KG1 (cell line): ENCODE data around the gene EDEM3.
"Not testable (repeated sequence)": the region's sequence is repeated elsewhere in the genome, so short reads cannot be mapped to it uniquely, and the experiment has no call there.

ENCODE experiments used
- DNase-seq: peaks from one replicate; lab custom pipeline; 2025; lab: John Stamatoyannopoulos, UW

EDEM3 gene

GRCh38 chr1:184740344-184740743 lies 14.3 kb downstream of the EDEM3 start:
- no peak for DNase-seq

GRCh38 chr1:184739796-184740195 lies 14.9 kb downstream of the EDEM3 start:
- no peak for DNase-seq

DNA sequence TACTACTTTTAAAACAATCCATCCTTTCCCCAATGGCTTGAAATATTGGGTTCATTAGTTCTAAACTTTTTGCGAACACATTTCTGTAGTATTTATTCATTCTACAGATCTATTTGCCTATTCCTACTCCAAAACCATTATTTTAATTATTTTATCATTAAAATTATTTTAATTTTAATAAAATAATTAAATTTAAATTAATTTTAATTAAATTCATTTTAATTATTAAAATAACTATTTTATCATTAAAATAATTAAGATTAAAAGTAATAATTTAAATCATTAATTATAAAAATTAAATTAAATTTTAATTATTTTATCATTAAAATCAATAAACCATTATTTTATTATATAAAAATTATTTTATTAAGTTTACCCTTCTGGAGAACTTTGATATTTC lies 15.6 kb downstream of the EDEM3 start:
- no peak for DNase-seq

DNA sequence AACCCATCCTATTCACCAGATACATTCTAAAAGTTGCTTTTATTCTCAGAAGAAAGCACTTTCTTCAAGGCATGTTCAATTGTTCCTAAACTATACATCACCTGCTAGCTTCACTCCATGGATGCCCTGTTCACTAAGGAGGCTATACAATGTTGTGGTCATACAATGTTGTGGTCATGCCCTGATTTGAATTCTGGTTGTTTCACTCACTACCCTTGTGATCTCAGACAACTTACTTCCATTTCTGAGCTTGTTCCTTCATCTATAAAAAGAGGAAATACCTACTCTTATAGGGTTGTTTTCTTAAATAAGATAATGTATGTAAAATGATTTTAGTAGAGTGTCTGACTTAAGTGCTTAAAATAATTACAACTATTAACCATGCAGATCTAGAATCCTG lies 19.7 kb downstream of the EDEM3 start:
- no peak for DNase-seq

- no peak for DNase-seq
Measured at GRCh38 chr1:184724843-184725242, 29.8 kb downstream of the EDEM3 start.

DNA sequence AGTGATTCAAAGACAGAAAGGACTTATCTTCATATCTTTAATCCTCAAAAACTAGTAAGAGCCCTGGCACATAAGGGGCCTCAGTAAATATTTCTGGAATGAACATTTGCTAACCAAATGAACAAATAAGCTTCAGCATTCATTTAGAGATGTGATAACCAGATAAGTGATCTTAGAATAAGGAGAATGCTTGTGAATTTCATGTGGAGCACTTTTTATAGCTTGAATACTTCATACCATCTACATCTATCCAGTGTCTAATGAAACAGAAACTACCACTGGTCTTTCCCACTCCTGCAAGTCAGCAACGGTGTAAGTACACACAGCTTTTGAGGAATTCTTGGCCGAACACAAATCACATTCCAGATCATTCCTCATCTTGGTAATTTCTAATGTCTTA lies 38.5 kb downstream of the EDEM3 start:
- no peak for DNase-seq

DNA sequence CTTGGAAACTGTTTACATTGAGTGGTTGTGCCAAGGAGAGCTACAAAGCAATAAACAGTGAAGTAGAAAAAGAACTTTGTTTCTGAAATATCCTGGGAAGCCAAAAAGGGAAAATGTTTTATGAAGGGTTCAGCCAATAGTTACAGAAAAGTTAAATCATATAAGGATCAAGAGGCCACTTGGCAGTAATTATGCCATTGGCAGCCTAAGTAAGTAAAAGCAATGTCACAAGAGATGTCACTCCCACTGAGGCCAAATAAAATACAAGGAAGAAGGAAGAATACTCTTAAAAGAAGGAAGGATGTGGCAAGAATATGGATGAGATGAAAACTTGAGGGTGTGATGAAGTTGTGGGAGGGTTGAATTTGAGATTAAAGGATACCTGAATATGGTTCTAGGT lies 45.2 kb downstream of the EDEM3 start:
- DNase-seq = no peak

GRCh38 chr1:184708084-184708676 lies 46.5 kb downstream of the EDEM3 start:
- DNase-seq = no peak

DNA sequence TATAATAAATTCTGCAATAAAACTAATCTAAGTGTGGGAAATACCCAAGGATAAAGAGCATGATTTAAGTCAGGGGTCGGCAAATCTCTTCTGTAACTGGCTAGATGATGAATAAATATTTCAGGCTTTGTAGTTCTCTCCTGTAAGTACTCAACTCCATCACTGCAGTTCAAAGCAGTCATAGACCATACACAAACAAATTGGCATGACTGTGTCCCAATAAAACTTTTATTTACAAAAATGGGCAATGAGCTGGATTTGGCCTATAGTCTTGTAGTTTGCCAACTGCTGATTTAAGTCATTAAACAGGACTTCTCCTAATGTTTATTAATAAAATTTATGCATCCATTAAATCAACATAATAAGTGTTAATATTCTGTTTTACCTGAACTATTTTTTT lies 49.4 kb downstream of the EDEM3 start:
- no peak for DNase-seq

- no peak for DNase-seq
Measured at GRCh38 chr1:184701816-184702215, 52.8 kb downstream of the EDEM3 start.

DNA sequence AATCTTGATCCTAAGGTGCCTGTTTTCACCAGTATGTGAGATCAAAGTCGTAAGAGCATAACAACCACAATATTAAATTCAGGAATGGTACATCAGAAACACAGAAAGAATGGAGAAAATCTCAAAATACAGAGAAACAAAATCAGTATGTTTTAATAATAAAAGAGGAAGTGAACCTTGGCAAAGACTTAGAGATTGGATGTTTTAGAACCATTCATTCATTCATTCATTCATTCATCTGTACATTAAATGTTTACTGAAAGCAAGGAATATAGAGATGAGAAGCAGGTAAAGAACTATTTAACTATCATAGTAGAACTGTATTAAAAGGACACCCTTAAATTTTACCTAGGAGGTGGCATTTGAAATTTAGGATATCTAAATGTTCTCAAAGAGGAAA lies 55.7 kb downstream of the EDEM3 start:
- no peak for DNase-seq

GRCh38 chr1:184698016-184698415 lies 56.6 kb downstream of the EDEM3 start:
- no peak for DNase-seq

DNA sequence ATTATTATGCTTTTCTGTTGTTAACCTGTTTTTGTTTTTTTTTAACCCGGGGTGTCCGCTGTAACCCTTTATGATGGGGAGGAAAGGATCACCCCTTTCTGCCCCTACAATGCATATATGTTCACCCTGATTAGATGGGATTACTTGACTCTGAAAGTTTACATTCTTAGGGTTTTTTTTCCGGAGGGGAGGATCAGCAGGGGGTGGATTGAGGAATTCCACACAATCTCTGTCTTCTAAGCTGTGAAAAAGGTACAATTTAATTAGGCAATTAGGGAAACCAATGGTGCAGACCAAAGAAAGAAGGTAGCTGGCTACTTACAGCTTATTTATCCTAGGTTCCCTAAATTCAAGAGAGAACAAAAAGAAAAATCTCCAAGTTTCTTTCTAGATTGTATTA lies 58.3 kb downstream of the EDEM3 start:
- no peak for DNase-seq

DNA sequence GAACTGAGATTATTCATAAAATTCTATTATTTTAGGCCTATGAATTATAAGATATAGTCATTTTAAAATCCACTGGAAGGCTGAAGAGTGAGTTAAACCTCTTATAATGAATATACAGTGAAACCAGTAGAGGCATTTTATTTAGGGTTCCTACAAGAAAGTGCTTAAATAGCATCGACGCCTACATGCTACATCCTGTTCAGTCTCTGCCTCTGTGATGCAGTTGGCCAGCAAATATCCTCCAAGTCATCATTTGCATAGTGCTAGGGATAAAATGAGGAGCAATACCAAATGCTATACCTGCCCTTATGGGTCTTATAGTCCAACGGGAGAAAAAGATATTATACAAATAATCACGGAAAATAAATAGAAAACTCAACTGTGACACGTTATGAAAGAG lies 59.6 kb downstream of the EDEM3 start:
- DNase-seq = no peak

DNA sequence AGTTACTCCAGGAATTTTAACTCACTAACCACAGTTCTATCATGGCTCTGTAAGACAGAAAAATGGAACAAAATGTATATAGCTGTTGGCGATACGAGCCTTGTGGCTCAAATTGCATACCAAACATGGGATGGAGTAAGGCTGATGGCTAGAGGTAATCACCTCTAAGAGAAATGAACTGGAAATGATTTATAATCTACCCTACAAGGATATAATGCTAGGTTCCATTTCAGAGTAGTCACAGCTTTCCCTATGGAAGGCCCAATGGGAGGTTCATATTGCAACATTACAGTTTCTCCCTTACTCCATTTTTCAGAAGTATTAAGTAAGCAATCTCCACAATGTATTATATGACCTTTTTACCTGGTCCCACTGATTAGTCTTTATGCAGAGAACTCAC lies 61.6 kb downstream of the EDEM3 start:
- DNase-seq = no peak

DNA sequence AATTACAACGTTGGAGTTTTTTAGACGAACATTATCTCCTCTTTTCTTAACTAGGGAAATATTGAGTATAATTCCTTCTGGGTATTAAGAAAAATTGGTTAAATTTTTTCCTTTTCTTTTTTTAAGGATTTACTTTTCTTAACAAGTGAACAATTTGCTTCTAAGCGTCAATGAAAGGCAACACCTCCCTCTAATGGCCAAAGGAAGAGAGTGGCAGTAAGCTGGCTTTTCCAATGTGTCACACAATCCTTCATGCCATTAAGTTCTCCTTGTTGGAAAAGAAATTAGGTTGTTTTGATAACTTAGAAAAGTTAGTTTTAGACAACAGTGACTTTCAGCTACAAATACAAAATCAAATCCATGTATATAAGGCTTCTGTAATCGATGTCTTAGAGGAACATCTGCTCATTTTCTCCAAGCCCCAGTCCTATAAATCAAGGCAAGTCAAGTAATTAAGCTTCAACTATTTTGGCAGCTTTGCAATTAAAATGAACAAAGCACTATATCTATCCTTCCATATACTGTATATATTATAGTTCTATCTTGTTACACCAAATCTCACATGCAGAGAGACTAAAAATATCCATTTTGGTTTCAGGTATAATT lies 62.8 kb downstream of the EDEM3 start:
- peak; percentile 8 for DNase-seq

- no peak for DNase-seq
Measured at GRCh38 chr1:184686540-184686939, 68.1 kb downstream of the EDEM3 start.

- no peak for DNase-seq
Measured at GRCh38 chr1:184685116-184685515, 69.5 kb downstream of the EDEM3 start.

DNA sequence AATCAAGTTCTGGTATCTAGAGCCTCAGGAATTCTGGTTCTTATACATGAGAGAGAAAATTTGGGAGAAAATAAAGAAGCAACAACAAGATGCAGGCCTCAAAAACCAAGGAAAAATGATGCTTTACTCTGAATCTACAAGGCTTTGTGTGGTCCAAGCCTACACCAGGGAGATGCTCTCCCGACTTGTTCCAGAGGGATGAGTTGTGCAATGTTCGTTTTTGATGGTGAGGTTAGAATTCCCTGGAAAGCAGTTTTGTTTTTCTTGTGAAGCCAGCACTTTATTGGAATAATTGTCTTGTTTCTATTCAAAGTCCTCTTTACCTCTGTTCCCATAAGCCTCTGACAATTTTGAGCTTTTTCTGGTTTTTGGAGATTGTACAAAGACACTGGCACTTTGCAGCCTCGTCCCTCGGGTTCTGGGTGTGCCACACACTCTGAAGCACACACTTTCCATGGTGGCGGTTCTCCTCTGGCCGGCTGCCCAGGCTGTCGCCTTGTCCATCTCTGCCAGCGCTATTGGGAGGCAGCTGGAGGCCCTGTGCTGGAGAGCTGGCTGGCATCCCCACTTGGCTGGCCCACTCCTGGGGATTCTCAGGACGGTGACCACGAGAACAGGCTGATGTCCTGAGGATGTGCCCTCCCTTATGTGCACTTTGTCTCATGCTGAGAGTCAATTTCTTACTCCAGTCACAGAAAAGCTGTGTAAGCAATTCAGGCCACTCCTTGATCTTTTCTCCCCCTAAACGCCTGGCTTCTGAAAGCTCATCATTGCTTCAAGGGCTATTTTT lies 70.2 kb downstream of the EDEM3 start:
- DNase-seq = no peak

- no peak for DNase-seq
Measured at GRCh38 chr1:184682956-184683355, 71.7 kb downstream of the EDEM3 start.

DNA sequence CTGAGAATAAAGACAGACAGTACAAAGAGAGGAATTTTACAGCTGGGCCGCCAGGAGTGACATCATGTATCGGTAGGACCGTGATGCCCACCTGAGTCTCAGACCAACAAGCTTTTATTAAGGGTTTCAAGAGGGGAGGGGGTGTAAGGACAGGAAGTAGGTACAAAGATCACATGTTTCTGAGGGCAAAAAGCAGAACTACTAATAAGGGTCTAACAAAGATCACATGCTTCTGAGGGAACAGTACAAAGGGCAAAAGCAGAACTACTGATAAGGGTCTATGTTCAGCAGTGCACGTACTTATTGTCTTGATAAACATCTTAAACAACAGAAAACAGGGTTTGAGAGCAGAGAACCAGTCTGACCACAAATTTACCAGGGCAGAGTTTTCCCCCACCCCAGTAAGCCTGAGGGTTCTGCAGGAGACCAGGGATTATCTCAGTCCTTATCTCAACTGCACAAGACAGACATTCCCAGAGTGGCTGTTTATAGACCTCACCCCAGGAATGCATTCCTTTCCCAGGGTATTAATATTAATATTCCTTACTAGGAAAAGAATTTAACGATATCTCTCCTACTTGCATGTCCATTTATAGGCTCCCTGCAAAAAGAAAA lies 73.9 kb downstream of the EDEM3 start:
- not testable (repeated sequence) for DNase-seq

DNA sequence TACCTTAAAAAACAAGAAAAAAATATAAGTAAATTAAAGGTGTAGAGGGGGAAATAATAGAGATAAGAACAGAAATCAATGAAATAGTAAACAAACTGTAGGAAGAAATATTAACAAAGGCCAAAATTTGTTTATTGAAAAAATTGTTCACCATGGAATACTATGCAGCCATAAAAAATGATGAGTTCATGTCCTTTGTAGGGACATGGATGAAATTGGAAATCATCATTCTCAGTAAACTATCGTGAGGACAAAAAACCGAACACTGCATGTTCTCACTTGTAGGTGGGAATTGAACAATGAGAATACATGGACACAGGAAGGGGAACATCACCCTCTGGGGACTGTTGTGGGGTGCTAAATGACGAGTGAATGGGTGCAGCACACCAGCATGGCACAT lies 75.2 kb downstream of the EDEM3 start:
- not testable (repeated sequence) for DNase-seq

DNA sequence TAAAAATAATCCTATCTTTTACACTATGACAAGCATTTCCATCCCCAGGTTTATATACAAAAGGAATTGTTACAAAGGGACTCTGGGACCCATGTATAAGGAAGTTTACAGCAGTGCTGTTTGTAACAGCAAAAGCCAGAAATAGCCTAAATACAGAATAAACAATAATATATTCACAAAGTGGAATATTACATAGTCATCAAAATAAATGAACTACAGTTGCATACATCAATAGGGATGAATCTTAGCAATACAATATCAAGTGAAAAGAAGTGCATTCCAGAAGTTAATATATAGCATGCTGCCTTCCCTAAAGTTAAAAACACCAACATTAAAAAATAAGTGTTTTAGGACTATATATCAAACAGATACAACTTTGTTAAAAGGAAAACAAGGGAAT lies 77.3 kb downstream of the EDEM3 start:
- DNase-seq = no peak
